Measurements from ENCODE around the gene CDC25B. TPM values are rescaled to one million over a fixed set of nuclear protein-coding genes. Genes with fewer than 3 reads are reported as not detected.

The CDC25B gene
- total and polyA plus RNA-seq, 4 donors: 4.4 to 12.9 (median 9.2) TPM

- peaks cover 20 to 40% (median 32%) of the 10 kb centered on the region in 4 donors for H3K4me1 ChIP-seq (ENCODE audit: control insufficient read depth in 4 of 4, insufficient read depth in 4 of 4, low read length in 3 of 4)
- WGBS: 91% methylated on average over 14 of the region's 14 CpGs
- H3K27ac ChIP-seq (ENCODE audit: low read depth in 1 of 2, low read length in 2 of 2): peak overlapping the region; percentile 30 to 71
- no peak for DNase-seq (ENCODE audit: low spot score)
- no peaks in the 10 kb centered on the region for H3K27me3 ChIP-seq (ENCODE audit: control insufficient read depth in 4 of 4, insufficient read depth in 4 of 4, low read length in 3 of 4)
- no peak for TF ChIP-seq HNF4A (conservative IDR thresholded peaks at IDR 0.05)
- TF ChIP-seq RAD21 (IDR thresholded peaks at IDR 0.05): no peak
- no peak for TF ChIP-seq ZBTB33 (IDR thresholded peaks at IDR 0.05)
- TF ChIP-seq NR2F2 (IDR thresholded peaks at IDR 0.05): no peak
- TF ChIP-seq FOXA1 (IDR thresholded peaks at IDR 0.05): no peak
- no peak for TF ChIP-seq SP1 (IDR thresholded peaks at IDR 0.05)
- no peak for TF ChIP-seq TAF1 (conservative IDR thresholded peaks at IDR 0.05)
- TF ChIP-seq FOXA2 (IDR thresholded peaks at IDR 0.05): no peak
- no peak for TF ChIP-seq GABPA (IDR thresholded peaks at IDR 0.05 in 1 of 2, conservative IDR thresholded peaks at IDR 0.05 in 1 of 2)
- H3K9ac ChIP-seq (ENCODE audit: low read depth in 1 of 2, low read length in 2 of 2): no peak overlapping the region
- H3K36me3 ChIP-seq (ENCODE audit: control insufficient read depth in 4 of 4, insufficient read depth in 3 of 4, low read depth in 1 of 4, low read length in 3 of 4): peaks cover 0 to 10% (median 4%) of the 10 kb centered on the region in 4 donors
- H3K9me3 ChIP-seq (ENCODE audit: control insufficient read depth in 4 of 4, low read length in 3 of 4): no peaks in the 10 kb centered on the region
- no peak overlapping the region for H3K4me3 ChIP-seq (ENCODE audit: low read depth in 1 of 3, low read length in 3 of 3)
Measured at GRCh38 chr20:3803289-3803688, 7.2 kb downstream of the CDC25B start.

GRCh38 chr20:3803854-3804253, 7.7 kb downstream of the CDC25B start:
- H3K4me3 ChIP-seq (ENCODE audit: low read depth in 1 of 3, low read length in 3 of 3): no peak overlapping the region
- no peaks in the 10 kb centered on the region for H3K27me3 ChIP-seq (ENCODE audit: control insufficient read depth in 4 of 4, insufficient read depth in 4 of 4, low read length in 3 of 4)
- no peak for DNase-seq (ENCODE audit: low spot score)
- no peak overlapping the region for H3K27ac ChIP-seq (ENCODE audit: low read depth in 1 of 2, low read length in 2 of 2)
- peaks cover 17 to 37% (median 28%) of the 10 kb centered on the region in 4 donors for H3K4me1 ChIP-seq (ENCODE audit: control insufficient read depth in 4 of 4, insufficient read depth in 4 of 4, low read length in 3 of 4)
- no peaks in the 10 kb centered on the region for H3K9me3 ChIP-seq (ENCODE audit: control insufficient read depth in 4 of 4, low read length in 3 of 4)
- peaks cover 0 to 10% (median 4%) of the 10 kb centered on the region in 4 donors for H3K36me3 ChIP-seq (ENCODE audit: control insufficient read depth in 4 of 4, insufficient read depth in 3 of 4, low read depth in 1 of 4, low read length in 3 of 4)
- H3K9ac ChIP-seq (ENCODE audit: low read depth in 1 of 2, low read length in 2 of 2): no peak overlapping the region
- TF ChIP-seq FOXA1 (IDR thresholded peaks at IDR 0.05) (no peak), GABPA (IDR thresholded peaks at IDR 0.05 in 1 of 2, conservative IDR thresholded peaks at IDR 0.05 in 1 of 2) (no peak), REST (IDR thresholded peaks at IDR 0.05) (no peak), CTCF (IDR thresholded peaks at IDR 0.05; ENCODE audit: low read depth, low read length, missing input control) (no peak)
- 88% methylated on average over 6 of the region's 6 CpGs for WGBS
